GM12892 (cell line): Measurements from ENCODE around the gene MTOR.
"Not testable (repeated sequence)": the region's sequence is repeated elsewhere in the genome, so short reads cannot be mapped to it uniquely, and the experiment has no call there.

Experiments used
- DNase-seq: peaks from one replicate; pipeline ENCODE4 v3.0.0; 2011; ENCODE audit not compliant: insufficient read length
- FAIRE-seq: peaks from 2 replicates; lab custom pipeline; 2011; peaks lifted over from hg19 to GRCh38; lab: Jason Lieb, UNC
- POLR2A ChIP-seq: IDR thresholded peaks from 2 replicates; pipeline ENCODE4 v1.6.1; 2011; ENCODE audit warnings: low read depth, low read length, control low read depth
- POLR2AphosphoS5 ChIP-seq: IDR thresholded peaks from 2 replicates; pipeline ENCODE4 v1.6.1; 2011; ENCODE audit warnings: low read depth, low read length, control low read depth
- TAF1 ChIP-seq: IDR thresholded peaks from 2 replicates; pipeline ENCODE4 v1.6.1; 2011; ENCODE audit warnings: low read depth, mild to moderate bottlenecking, control low read depth, low read length, borderline replicate concordance

The MTOR gene

GRCh38 chr1:11182884-11183283 is 79.5 kb downstream of the MTOR start:
- no peak for FAIRE-seq
- TF ChIP-seq POLR2AphosphoS5 (no peak), TAF1 (no peak), POLR2A (no peak)

GRCh38 chr1:11180342-11180744 is 82.0 kb downstream of the MTOR start:
- FAIRE-seq (no peak), DNase-seq (no peak)

More at GRCh38 chr1:11182884-11183283, 79.5 kb downstream of the MTOR start:
- no peak for DNase-seq

GRCh38 chr1:11179749-11180148 is 82.6 kb downstream of the MTOR start:
- not testable (repeated sequence) for DNase-seq, FAIRE-seq

More at GRCh38 chr1:11180342-11180744, 82.0 kb downstream of the MTOR start:
- TF ChIP-seq POLR2AphosphoS5, result no peak
- TF ChIP-seq POLR2A, result no peak
- no peak for TF ChIP-seq TAF1

- TF ChIP-seq TAF1 (no peak), POLR2AphosphoS5 (no peak), POLR2A (no peak)
- DNase-seq (no peak), FAIRE-seq (no peak)
Measured at GRCh38 chr1:11179125-11179524, 83.2 kb downstream of the MTOR start.

- TF ChIP-seq TAF1 (no peak), POLR2A (no peak), POLR2AphosphoS5 (no peak)
- DNase-seq (no peak), FAIRE-seq (no peak)
Measured at GRCh38 chr1:11178021-11179015, 84.0 kb downstream of the MTOR start.

GRCh38 chr1:11176081-11176706 is 86.2 kb downstream of the MTOR start:
- TF ChIP-seq POLR2AphosphoS5 (no peak), POLR2A (no peak), TAF1 (no peak)
- no peak for FAIRE-seq
- no peak for DNase-seq

- FAIRE-seq (no peak), DNase-seq (no peak)
- TF ChIP-seq TAF1, result no peak
- TF ChIP-seq POLR2AphosphoS5, result no peak
- no peak for TF ChIP-seq POLR2A
Measured at GRCh38 chr1:11175461-11175860, 86.9 kb downstream of the MTOR start.

GRCh38 chr1:11174261-11174942 is 87.9 kb downstream of the MTOR start:
- no peak for FAIRE-seq
- TF ChIP-seq POLR2AphosphoS5 (no peak), POLR2A (no peak), TAF1 (no peak)

GRCh38 chr1:11170102-11170501 is 92.2 kb downstream of the MTOR start:
- FAIRE-seq, result no peak
- TF ChIP-seq TAF1 (no peak), POLR2AphosphoS5 (no peak), POLR2A (no peak)
- DNase-seq, result no peak

More at GRCh38 chr1:11174261-11174942, 87.9 kb downstream of the MTOR start:
- no peak for DNase-seq

GRCh38 chr1:11169202-11169601 is 93.1 kb downstream of the MTOR start:
- DNase-seq (no peak), FAIRE-seq (no peak)
- TF ChIP-seq POLR2A (no peak), TAF1 (no peak), POLR2AphosphoS5 (no peak)

GRCh38 chr1:11168731-11169130 is 93.6 kb downstream of the MTOR start:
- TF ChIP-seq POLR2A, result no peak
- no peak for TF ChIP-seq POLR2AphosphoS5
- TF ChIP-seq TAF1, result no peak
- FAIRE-seq, result no peak
- DNase-seq, result no peak

GRCh38 chr1:11166744-11167143 is 95.6 kb downstream of the MTOR start:
- not testable (repeated sequence) for DNase-seq, FAIRE-seq

- not testable (repeated sequence) for FAIRE-seq, DNase-seq
Measured at GRCh38 chr1:11162752-11163151, 99.6 kb downstream of the MTOR start.
